HEK293 (cell line): ENCODE measurements around the gene ARL13B.

Experiments
- CTCF ChIA-PET: fragments of 350-600 bp; formaldehyde crosslinking; extraction: SDS; loops from one replicate; lab custom pipeline; 2021; ENCODE audit warnings: antibody characterized with exemption; lab: Yijun Ruan, JAX
- POLR2A ChIA-PET: fragments of 300-600 bp; formaldehyde crosslinking; extraction: SDS; loops from one replicate; lab custom pipeline; 2020; ENCODE audit warnings: antibody characterized with exemption, inconsistent platforms; lab: Yijun Ruan, JAX
- H3K27ac ChIP-seq: fragments of 200-500 bp; sonication (Bioruptor generic); 2 replicates; pipeline ENCODE4 v1.5.1; 2014; ENCODE audit warnings: low read depth, low read length, control low read depth, inconsistent platforms; ENCODE audit errors: extremely low read depth
- H3K36me3 ChIP-seq, 2 experiments: fragments of 200-500 bp in 1 of 2; sonication (Bioruptor generic) in 1 of 2; 1 replicate in 1 of 2; 2 replicates in 1 of 2; pipeline ENCODE4 v1.5.1; 2014 to 2017; ENCODE audit warnings: inconsistent platforms in 2 of 2, low read length in 2 of 2; ENCODE audit not compliant: control insufficient read depth in 2 of 2, insufficient read depth in 1 of 2
- H3K4me1 ChIP-seq: fragments of 200-500 bp; sonication (Bioruptor generic); 2 replicates; pipeline ENCODE4 v1.5.1; 2014; ENCODE audit warnings: mild to moderate bottlenecking, low read length, inconsistent platforms; ENCODE audit not compliant: control insufficient read depth, insufficient read depth
- H3K4me3 ChIP-seq: 2 replicates; pipeline ENCODE4 v1.5.1; 2011; ENCODE audit warnings: low read depth, mild to moderate bottlenecking, control low read depth, low read length, moderate library complexity
- H3K9me3 ChIP-seq: fragments of 200-500 bp; sonication (Bioruptor generic); 2 replicates; pipeline ENCODE4 v1.5.1; 2014; ENCODE audit warnings: low read depth, low read length, inconsistent platforms; ENCODE audit not compliant: control insufficient read depth, insufficient read depth
- PRDM1 ChIP-seq: fragments of 450-650 bp; formaldehyde crosslinking; IDR thresholded peaks from 2 replicates; pipeline ENCODE4; 2016; ENCODE audit warnings: missing biosample characterization, missing genetic modification characterization
- SALL2 ChIP-seq: fragments of 450-650 bp; formaldehyde crosslinking; IDR thresholded peaks from 2 replicates; pipeline ENCODE4 v1.5.0; 2017; ENCODE audit warnings: missing biosample characterization, mild to moderate bottlenecking, missing genetic modification characterization, borderline replicate concordance
- SP7 ChIP-seq: fragments of 450-650 bp; formaldehyde crosslinking; IDR thresholded peaks from 2 replicates; pipeline ENCODE4 v1.5.1; 2016; ENCODE audit warnings: missing biosample characterization, missing genetic modification characterization
- YY2 ChIP-seq: fragments of 450-650 bp; formaldehyde crosslinking; IDR thresholded peaks from 2 replicates; pipeline ENCODE4 v1.5.1; 2016; ENCODE audit warnings: missing biosample characterization, missing genetic modification characterization
- ZBTB1 ChIP-seq: fragments of 450-650 bp; formaldehyde crosslinking; IDR thresholded peaks from 2 replicates; pipeline ENCODE4 v1.5.1; 2016; ENCODE audit warnings: missing biosample characterization, missing genetic modification characterization
- ZBTB8A ChIP-seq: fragments of 450-650 bp; formaldehyde crosslinking; IDR thresholded peaks from 2 replicates; pipeline ENCODE4 v1.5.1; 2016; ENCODE audit warnings: missing biosample characterization, missing genetic modification characterization
- ZFHX2 ChIP-seq: fragments of 450-650 bp; formaldehyde crosslinking; conservative IDR thresholded peaks from 2 replicates; pipeline ENCODE4 v1.5.1; 2016; ENCODE audit warnings: missing biosample characterization, missing genetic modification characterization
- ZNF114 ChIP-seq: fragments of 450-650 bp; formaldehyde crosslinking; IDR thresholded peaks from 2 replicates; pipeline ENCODE4 v1.5.0; 2017; ENCODE audit warnings: missing biosample characterization, missing genetic modification characterization
- ZNF354C ChIP-seq: fragments of 450-650 bp; formaldehyde crosslinking; IDR thresholded peaks from 2 replicates; pipeline ENCODE4 v1.5.1; 2016; ENCODE audit warnings: missing biosample characterization, missing genetic modification characterization, low read depth, borderline replicate concordance
- ZNF544 ChIP-seq: fragments of 450-650 bp; formaldehyde crosslinking; IDR thresholded peaks from 2 replicates; pipeline ENCODE4 v1.5.0; 2017; ENCODE audit warnings: missing biosample characterization, missing genetic modification characterization
- ZNF585B ChIP-seq: fragments of 450-650 bp; formaldehyde crosslinking; IDR thresholded peaks from 2 replicates; pipeline ENCODE4 v1.5.1; 2016; ENCODE audit warnings: missing biosample characterization, missing genetic modification characterization
- ZNF654 ChIP-seq: fragments of 450-650 bp; formaldehyde crosslinking; IDR thresholded peaks from 2 replicates; pipeline ENCODE4 v1.5.1; 2016; ENCODE audit warnings: low read depth, missing biosample characterization, missing genetic modification characterization
- ZXDB ChIP-seq: fragments of 450-650 bp; formaldehyde crosslinking; IDR thresholded peaks from 2 replicates; pipeline ENCODE4 v1.5.1; 2016; ENCODE audit warnings: missing biosample characterization, missing genetic modification characterization
- TF ChIP-seq, protein P1 (sequence below): fragments of 450-650 bp; formaldehyde crosslinking; IDR thresholded peaks from 2 replicates; pipeline ENCODE4 v1.5.1; 2016; ENCODE audit warnings: missing biosample characterization, missing genetic modification characterization
- TF ChIP-seq, protein P2 (sequence below): fragments of 450-650 bp; formaldehyde crosslinking; optimal IDR thresholded peaks from 2 replicates; pipeline ENCODE3; 2016; ENCODE audit warnings: missing biosample characterization, mild to moderate bottlenecking, missing genetic modification characterization

ARL13B gene

GRCh38 chr3:94066506-94067500 is 86.8 kb downstream of the ARL13B start:
- H3K36me3 ChIP-seq, result peaks cover 0 to 28% of the 10 kb centered on the region in 2 experiments; a peak in 1 of 3 replicates
- H3K9me3 ChIP-seq, result no peaks in the 10 kb centered on the region
- no peak overlapping the region for H3K4me3 ChIP-seq
- no peak overlapping the region for H3K27ac ChIP-seq
- H3K4me1 ChIP-seq, result no peaks in the 10 kb centered on the region
- TF ChIP-seq ZNF114 (tag by site-specific recombination), result no peak
- TF ChIP-seq, protein P1, sequence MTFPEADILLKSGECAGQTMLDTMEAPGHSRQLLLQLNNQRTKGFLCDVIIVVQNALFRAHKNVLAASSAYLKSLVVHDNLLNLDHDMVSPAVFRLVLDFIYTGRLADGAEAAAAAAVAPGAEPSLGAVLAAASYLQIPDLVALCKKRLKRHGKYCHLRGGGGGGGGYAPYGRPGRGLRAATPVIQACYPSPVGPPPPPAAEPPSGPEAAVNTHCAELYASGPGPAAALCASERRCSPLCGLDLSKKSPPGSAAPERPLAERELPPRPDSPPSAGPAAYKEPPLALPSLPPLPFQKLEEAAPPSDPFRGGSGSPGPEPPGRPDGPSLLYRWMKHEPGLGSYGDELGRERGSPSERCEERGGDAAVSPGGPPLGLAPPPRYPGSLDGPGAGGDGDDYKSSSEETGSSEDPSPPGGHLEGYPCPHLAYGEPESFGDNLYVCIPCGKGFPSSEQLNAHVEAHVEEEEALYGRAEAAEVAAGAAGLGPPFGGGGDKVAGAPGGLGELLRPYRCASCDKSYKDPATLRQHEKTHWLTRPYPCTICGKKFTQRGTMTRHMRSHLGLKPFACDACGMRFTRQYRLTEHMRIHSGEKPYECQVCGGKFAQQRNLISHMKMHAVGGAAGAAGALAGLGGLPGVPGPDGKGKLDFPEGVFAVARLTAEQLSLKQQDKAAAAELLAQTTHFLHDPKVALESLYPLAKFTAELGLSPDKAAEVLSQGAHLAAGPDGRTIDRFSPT, result no peak
- TF ChIP-seq ZNF544 (tag by site-specific recombination), result no peak
- TF ChIP-seq SP7 (tag by site-specific recombination), result no peak
- no peak for TF ChIP-seq YY2
- TF ChIP-seq, protein P2, sequence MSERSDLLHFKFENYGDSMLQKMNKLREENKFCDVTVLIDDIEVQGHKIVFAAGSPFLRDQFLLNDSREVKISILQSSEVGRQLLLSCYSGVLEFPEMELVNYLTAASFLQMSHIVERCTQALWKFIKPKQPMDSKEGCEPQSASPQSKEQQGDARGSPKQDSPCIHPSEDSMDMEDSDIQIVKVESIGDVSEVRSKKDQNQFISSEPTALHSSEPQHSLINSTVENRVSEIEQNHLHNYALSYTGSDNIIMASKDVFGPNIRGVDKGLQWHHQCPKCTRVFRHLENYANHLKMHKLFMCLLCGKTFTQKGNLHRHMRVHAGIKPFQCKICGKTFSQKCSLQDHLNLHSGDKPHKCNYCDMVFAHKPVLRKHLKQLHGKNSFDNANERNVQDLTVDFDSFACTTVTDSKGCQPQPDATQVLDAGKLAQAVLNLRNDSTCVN (tag by site-specific recombination), result no peak
- no peak for TF ChIP-seq ZBTB1 (tag by site-specific recombination)
- no peak for TF ChIP-seq ZFHX2 (tag by site-specific recombination)
- no peak for TF ChIP-seq ZBTB8A (tag by site-specific recombination)
- TF ChIP-seq ZNF354C, result no peak
- TF ChIP-seq ZNF585B (tag by site-specific recombination), result no peak
- CTCF ChIA-PET, result interaction anchor here (0.8 to 1.3 kb wide), 3 partner anchors 15 to 96 kb away, joined by 3 to 5 read pairs (median 3); no protein-coding TSS in a partner anchor
- POLR2A ChIA-PET, result no interaction called here

DNA sequence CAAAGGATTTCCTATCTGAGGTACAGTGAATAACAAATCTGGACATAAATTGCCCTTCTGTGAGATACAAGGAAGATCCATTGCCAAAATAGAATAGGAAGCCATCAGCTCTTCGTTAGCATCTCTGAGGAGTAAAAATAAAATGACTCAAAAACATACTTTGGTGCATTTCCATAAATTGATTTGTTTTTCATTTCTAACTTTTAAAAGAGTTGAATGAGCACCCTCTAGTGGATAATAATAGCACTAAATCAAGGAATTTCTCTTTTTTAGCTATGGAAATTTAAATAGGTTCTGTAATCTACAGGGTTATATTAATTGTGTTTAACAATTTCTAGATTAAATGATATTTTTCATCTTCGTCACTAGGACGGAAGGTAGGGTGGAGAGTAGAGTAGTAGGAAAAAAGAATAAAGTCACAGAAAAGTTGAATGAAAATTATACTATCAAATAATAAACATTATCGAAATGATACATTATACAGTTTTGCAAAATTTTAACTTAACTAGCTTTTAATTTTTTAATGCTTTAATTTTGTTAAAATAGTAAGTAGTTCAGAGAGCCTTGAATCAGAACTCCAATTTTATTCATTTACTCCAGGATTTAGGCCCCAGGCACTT is 89.3 kb downstream of the ARL13B start:
- Histone ChIP-seq H3K4me1 (no peaks in the 10 kb centered on the region), H3K9me3 (no peaks in the 10 kb centered on the region), H3K27ac (no peak overlapping the region), H3K36me3 (peaks cover 0 to 39% of the 10 kb centered on the region in 2 experiments; a peak in 1 of 3 replicates), H3K4me3 (no peak overlapping the region)
- CTCF ChIA-PET, result interaction anchor here (0.5 to 1.8 kb wide), 17 partner anchors 10 to 164 kb away, joined by 3 to 7 read pairs (median 4); no protein-coding TSS in a partner anchor
- POLR2A ChIA-PET, result no interaction called here
- TF ChIP-seq ZXDB (tag by site-specific recombination) (no peak), ZNF654 (tag by site-specific recombination) (peak; percentile 55)

DNA sequence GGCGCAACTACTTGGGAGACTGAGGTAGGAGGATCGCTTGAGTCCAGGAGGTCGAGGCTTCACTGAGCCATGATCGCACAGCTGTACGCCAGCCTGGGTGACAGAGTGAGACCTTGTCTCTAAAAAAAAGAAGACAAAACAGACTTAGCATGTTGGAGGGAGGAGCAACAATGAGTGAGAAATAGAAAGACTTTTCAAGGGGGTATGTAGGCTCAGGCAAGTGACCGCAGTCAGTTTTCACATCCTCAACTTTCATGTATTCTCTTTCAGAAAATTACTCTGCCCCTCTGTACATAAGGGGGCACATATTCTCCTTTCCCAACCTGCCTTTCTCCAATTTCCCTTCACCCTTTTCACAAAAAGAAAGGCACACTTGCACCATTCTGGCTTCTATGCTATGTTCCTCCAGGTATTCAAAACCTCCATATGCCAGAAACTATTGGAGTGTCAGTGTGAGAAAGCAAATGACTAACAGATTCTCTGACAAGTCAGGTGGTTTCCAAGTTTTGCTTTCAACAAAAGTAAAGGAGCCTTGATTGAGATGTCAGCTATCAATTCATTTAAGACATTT is 90.5 kb downstream of the ARL13B start:
- peaks cover 0 to 39% of the 10 kb centered on the region in 2 experiments; a peak in 1 of 3 replicates for H3K36me3 ChIP-seq
- TF ChIP-seq SALL2 (tag by site-specific recombination), result no peak
- TF ChIP-seq PRDM1, result 0 out of 2 replicates have a peak, but pooled peaks have one; percentile 46
- H3K4me3 ChIP-seq, result no peak overlapping the region
- no peaks in the 10 kb centered on the region for H3K4me1 ChIP-seq
- ChIA-PET POLR2A (no interaction called here), CTCF (interaction anchor here (0.7 to 1.8 kb wide), 4 partner anchors 9 to 69 kb away, joined by 3 to 7 read pairs (median 4); no protein-coding TSS in a partner anchor)
- no peak overlapping the region for H3K27ac ChIP-seq
- no peaks in the 10 kb centered on the region for H3K9me3 ChIP-seq
